ENCODE measurements around the gene MACROD2. TPM values are rescaled to one million over a fixed set of nuclear protein-coding genes. Genes with fewer than 3 reads are reported as not detected.

MACROD2 gene
- total and polyA plus RNA-seq, 2 of the 4 experiments (the other 2 are of a cell fraction): not detected

GRCh38 chr20:14055127-14055742, 59.9 kb downstream of the MACROD2 start:
- H3K4me2 ChIP-seq (ENCODE audit: low read depth, low read length): no peak overlapping the region
- H2BK120ac ChIP-seq (ENCODE audit: low read depth, low read length): no peak overlapping the region
- in situ Hi-C loops (cut with MboI; ENCODE audit: low sequenced_read_pairs) (no loop called here), intact Hi-C loops (cut with micrococcal nuclease) (loop anchor here (1.0 to 5.0 kb wide), 2 partner anchors 235 to 938 kb away; no protein-coding TSS in a partner anchor), dilution Hi-C loops (cut with HindIII; ENCODE audit: low sequenced_read_pairs, unreplicated experiment) (no loop called here)
- no peaks in the 10 kb centered on the region for H3K9me1 ChIP-seq (ENCODE audit: insufficient read depth, low read length)
- ATAC-seq (ENCODE audit: low read depth) (peak; percentile 46; the same call in 1 of the 2 replicates), DNase-seq (peak; percentile 61)
- no peak overlapping the region for H3K9ac ChIP-seq (ENCODE audit: low read depth, low read length)
- no peak overlapping the region for H3K14ac ChIP-seq (replicated peaks; ENCODE audit: low read depth, low read length)
- H3K4ac ChIP-seq (ENCODE audit: low read depth, low read length): no peak overlapping the region
- ChIA-PET CTCF (interaction anchor here (0.6 to 1.7 kb wide), 3 partner anchors 31 to 236 kb away, joined by 3 to 7 read pairs (median 4); no protein-coding TSS in a partner anchor), POLR2A (ENCODE audit: unreplicated experiment) (no interaction called here)
- H3K79me1 ChIP-seq (ENCODE audit: low read depth in 1 of 2, low read length in 2 of 2): no peaks in the 10 kb centered on the region
- no peak overlapping the region for H2AFZ ChIP-seq (replicated peaks; ENCODE audit: low read length, poor library complexity)
- no peak overlapping the region for H4K5ac ChIP-seq (ENCODE audit: low read depth, low read length)
- H3K36me3 ChIP-seq (ENCODE audit: control insufficient read depth, insufficient read depth, low read length): no peaks in the 10 kb centered on the region
- no peak overlapping the region for H4K91ac ChIP-seq (ENCODE audit: insufficient read depth, low read depth, low read length)
- H4K20me1 ChIP-seq (ENCODE audit: insufficient read depth, low read length): no peaks in the 10 kb centered on the region
- no peak overlapping the region for H3K27ac ChIP-seq (ENCODE audit: insufficient read depth, low read length)
- H3K4me3 ChIP-seq (ENCODE audit: insufficient read depth, low read depth, low read length): no peak overlapping the region
- H3K56ac ChIP-seq (ENCODE audit: extremely low read depth, insufficient read depth, low read length): no peak overlapping the region
- no peaks in the 10 kb centered on the region for H3K9me3 ChIP-seq (ENCODE audit: control insufficient read depth, insufficient read depth, low read length)
- no peak overlapping the region for H2BK15ac ChIP-seq (ENCODE audit: low read depth, low read length)
- no peak overlapping the region for H3K18ac ChIP-seq (ENCODE audit: low read depth, low read length)
- H2BK20ac ChIP-seq (ENCODE audit: low read depth, low read length): no peak overlapping the region
- no peaks in the 10 kb centered on the region for H3K27me3 ChIP-seq (ENCODE audit: control insufficient read depth, insufficient read depth, low read length)
- TF ChIP-seq MXI1 (IDR thresholded peaks at IDR 0.05; ENCODE audit: borderline replicate concordance, low read depth, low read length) (no peak), RCOR1 (IDR thresholded peaks at IDR 0.05; ENCODE audit: insufficient replicate concordance, low read length) (no peak), CTCF (conservative IDR thresholded peaks at IDR 0.05; ENCODE audit: low read depth, low read length) (peak; percentile 66), USF2 (IDR thresholded peaks at IDR 0.05; ENCODE audit: low read depth, low read length) (no peak), RAD21 (IDR thresholded peaks at IDR 0.05; ENCODE audit: low read length) (peak; percentile 66), BHLHE40 (IDR thresholded peaks at IDR 0.05; ENCODE audit: low read depth, low read length) (no peak), POLR2A (IDR thresholded peaks at IDR 0.05; ENCODE audit: low read depth, low read length) (no peak), MAFK (IDR thresholded peaks at IDR 0.05; ENCODE audit: low read depth, low read length) (no peak), RFX5 (IDR thresholded peaks at IDR 0.05; ENCODE audit: low read depth, low read length) (no peak), SMC3 (IDR thresholded peaks at IDR 0.05; ENCODE audit: low read depth, low read length) (peak; percentile 37; the same call in 1 of the 2 replicates), CHD1 (IDR thresholded peaks at IDR 0.05; ENCODE audit: low read depth, low read length) (no peak)
- TF ChIP-seq, protein P1, sequence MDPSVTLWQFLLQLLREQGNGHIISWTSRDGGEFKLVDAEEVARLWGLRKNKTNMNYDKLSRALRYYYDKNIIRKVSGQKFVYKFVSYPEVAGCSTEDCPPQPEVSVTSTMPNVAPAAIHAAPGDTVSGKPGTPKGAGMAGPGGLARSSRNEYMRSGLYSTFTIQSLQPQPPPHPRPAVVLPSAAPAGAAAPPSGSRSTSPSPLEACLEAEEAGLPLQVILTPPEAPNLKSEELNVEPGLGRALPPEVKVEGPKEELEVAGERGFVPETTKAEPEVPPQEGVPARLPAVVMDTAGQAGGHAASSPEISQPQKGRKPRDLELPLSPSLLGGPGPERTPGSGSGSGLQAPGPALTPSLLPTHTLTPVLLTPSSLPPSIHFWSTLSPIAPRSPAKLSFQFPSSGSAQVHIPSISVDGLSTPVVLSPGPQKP (IDR thresholded peaks at IDR 0.05; ENCODE audit: borderline replicate concordance, low read depth, low read length): no peak
- no TSS peak for BruUV-seq (replicated peaks)
- H2AK9ac ChIP-seq (replicated peaks; ENCODE audit: low read depth, low read length, poor library complexity): no peak overlapping the region
- H3K4me1 ChIP-seq (ENCODE audit: control insufficient read depth, insufficient read depth, low read length): no peaks in the 10 kb centered on the region
- H2BK5ac ChIP-seq (ENCODE audit: low read depth, low read length, poor library complexity, severe bottlenecking): no peak overlapping the region
- WGBS, 2 experiments (ENCODE audit: extremely low coverage in 2 of 2, insufficient read length in 1 of 2): no CpG with 5 or more reads among the region's 4 CpGs
- H3K23ac ChIP-seq (ENCODE audit: low read depth, low read length): no peak overlapping the region
- H4K8ac ChIP-seq (ENCODE audit: low read depth in 2 of 2, low read length in 2 of 2): no peak overlapping the region
- no peak overlapping the region for H2AK5ac ChIP-seq (ENCODE audit: low read depth, low read length)

All from IMR-90 (cell line).